ENCODE data around the gene NUDT3.
"Not testable (repeated sequence)": the region's sequence is repeated elsewhere in the genome, so short reads cannot be mapped to it uniquely, and the experiment has no call there.

- TF ChIP-seq BACH2 (CRISPR knock-in tag; IDR thresholded peaks at IDR 0.05; ENCODE audit: borderline replicate concordance); ISL1 (CRISPR knock-in tag; IDR thresholded peaks at IDR 0.05); PATZ1 (CRISPR knock-in tag; IDR thresholded peaks at IDR 0.05; ENCODE audit: borderline replicate concordance); SNAI2 (CRISPR knock-in tag; IDR thresholded peaks at IDR 0.05); CREB5 (CRISPR knock-in tag; IDR thresholded peaks at IDR 0.05; ENCODE audit: low read depth); ARNTL (CRISPR knock-in tag; IDR thresholded peaks at IDR 0.05; ENCODE audit: borderline replicate concordance, low read depth); CSDC2 (CRISPR knock-in tag; IDR thresholded peaks at IDR 0.05): not testable (repeated sequence)
These were observed 14.9 kb downstream of the NUDT3 start for GRCh38 chr6:34377571-34377970.

All from SK-N-SH treated with all-trans-retinoic acid at 6 μM for 48 hours (cell line).